Neutrophil (primary cell): ENCODE data around the gene STX16.

Experiments
- H3K27ac ChIP-seq: fragments of 200-600 bp; sonication (generic); 2 replicates; pipeline ENCODE4 v1.5.1; 2016; ENCODE audit warnings: mild to moderate bottlenecking, moderate library complexity
- H3K27me3 ChIP-seq: fragments of 200-600 bp; sonication (generic); 2 replicates; pipeline ENCODE4 v1.6.0; 2016; ENCODE audit warnings: mild to moderate bottlenecking
- H3K36me3 ChIP-seq: fragments of 200-600 bp; sonication (generic); 2 replicates; pipeline ENCODE4 v1.5.1; 2017
- H3K4me1 ChIP-seq, 2 experiments: fragments of 200-600 bp in 1 of 2; sonication (generic) in 1 of 2; 1 replicate in 1 of 2; 2 replicates in 1 of 2; pipeline versions ENCODE4 v1.5.1 to v1.6.1; 2013 to 2016; ENCODE audit warnings: low read depth in 1 of 2, low read length in 1 of 2, mild to moderate bottlenecking in 1 of 2, moderate library complexity in 1 of 2; ENCODE audit not compliant: control insufficient read depth in 1 of 2, insufficient read depth in 1 of 2
- H3K4me3 ChIP-seq, 2 experiments: fragments of 200-600 bp in 1 of 2; sonication (generic) in 1 of 2; 1 replicate in 1 of 2; 2 replicates in 1 of 2; pipeline ENCODE4 v1.5.1; 2013 to 2016; ENCODE audit warnings: low read depth in 1 of 2, low read length in 1 of 2, mild to moderate bottlenecking in 1 of 2, moderate library complexity in 1 of 2
- H3K9me3 ChIP-seq: fragments of 200-600 bp; sonication (generic); 2 replicates; pipeline ENCODE4 v1.5.1; 2016
- CTCF ChIP-seq: fragments of 200-600 bp; sonication (generic); IDR thresholded peaks from 2 replicates; pipeline ENCODE4 v1.5.1; 2016; ENCODE audit warnings: antibody characterized with exemption

STX16 gene

GRCh38 chr20:58611236-58612030 is 39.6 kb upstream of the STX16 start:
- Histone ChIP-seq H3K36me3 (no peaks in the 10 kb centered on the region), H3K27me3 (no peaks in the 10 kb centered on the region), H3K4me3 (no peak overlapping the region), H3K9me3 (no peaks in the 10 kb centered on the region), H3K4me1 (no peaks in the 10 kb centered on the region), H3K27ac (no peak overlapping the region)
- no peak for TF ChIP-seq CTCF

GRCh38 chr20:58612121-58612691 is 38.9 kb upstream of the STX16 start:
- Histone ChIP-seq H3K4me1 (no peaks in the 10 kb centered on the region), H3K9me3 (no peaks in the 10 kb centered on the region), H3K4me3 (no peak overlapping the region), H3K27me3 (no peaks in the 10 kb centered on the region), H3K36me3 (no peaks in the 10 kb centered on the region), H3K27ac (no peak overlapping the region)
- TF ChIP-seq CTCF = no peak

- H3K27me3 ChIP-seq = no peaks in the 10 kb centered on the region
- no peak for TF ChIP-seq CTCF
These were observed 37.8 kb upstream of the STX16 start for GRCh38 chr20:58613061-58613854.

GRCh38 chr20:58614366-58614765 is 36.7 kb upstream of the STX16 start:
- Histone ChIP-seq H3K4me3 (no peak overlapping the region), H3K9me3 (no peaks in the 10 kb centered on the region), H3K36me3 (no peaks in the 10 kb centered on the region), H3K27me3 (peaks cover 8% of the 10 kb centered on the region), H3K4me1 (no peaks in the 10 kb centered on the region), H3K27ac (no peak overlapping the region)
- TF ChIP-seq CTCF = no peak

More at GRCh38 chr20:58613061-58613854, 37.8 kb upstream of the STX16 start:
- H3K36me3 ChIP-seq = no peaks in the 10 kb centered on the region
- H3K9me3 ChIP-seq = no peaks in the 10 kb centered on the region
- H3K4me3 ChIP-seq = no peak overlapping the region
- H3K4me1 ChIP-seq = no peaks in the 10 kb centered on the region
- H3K27ac ChIP-seq = no peak overlapping the region

GRCh38 chr20:58614984-58615760 is 35.9 kb upstream of the STX16 start:
- peaks cover 16% of the 10 kb centered on the region for H3K27me3 ChIP-seq
- H3K4me3 ChIP-seq = no peak overlapping the region
- H3K4me1 ChIP-seq = no peaks in the 10 kb centered on the region
- no peaks in the 10 kb centered on the region for H3K36me3 ChIP-seq
- H3K9me3 ChIP-seq = no peaks in the 10 kb centered on the region
- H3K27ac ChIP-seq = no peak overlapping the region
- no peak for TF ChIP-seq CTCF
